Neuronal stem cell (in vitro differentiated cells): Measurements from ENCODE around the gene MDM1.

Source experiments
- DNase-seq: peaks from one replicate; pipeline ENCODE4 v3.0.0-alpha.2; 2013; ENCODE audit warnings: low spot score
- H2AFZ ChIP-seq: one replicate; pipeline ENCODE4 v1.6.1; 2013; ENCODE audit warnings: mild to moderate bottlenecking, low read length, inconsistent platforms
- H2AK5ac ChIP-seq: 2 replicates; pipeline ENCODE4 v1.6.1; 2013; ENCODE audit warnings: low read depth, mild to moderate bottlenecking, inconsistent platforms, low read length, moderate library complexity, mixed read lengths
- H2BK120ac ChIP-seq: 2 replicates; pipeline ENCODE4 v1.6.1; 2013; ENCODE audit warnings: low read depth, mild to moderate bottlenecking, inconsistent platforms, low read length, moderate library complexity, mixed read lengths
- H2BK12ac ChIP-seq: one replicate; pipeline ENCODE4 v1.6.1; 2013; ENCODE audit warnings: low read length, inconsistent platforms
- H2BK15ac ChIP-seq: 2 replicates; pipeline ENCODE4 v1.6.1; 2013; ENCODE audit warnings: mild to moderate bottlenecking, low read length, inconsistent platforms, mixed read lengths
- H2BK5ac ChIP-seq: one replicate; pipeline ENCODE4 v1.6.1; 2013; ENCODE audit warnings: inconsistent platforms, mild to moderate bottlenecking, low read length, moderate library complexity
- H3K14ac ChIP-seq: one replicate; pipeline ENCODE4 v1.6.1; 2013; ENCODE audit warnings: low read length, inconsistent platforms
- H3K18ac ChIP-seq: 2 replicates; pipeline ENCODE4 v1.6.1; 2013; ENCODE audit warnings: low read length, inconsistent platforms
- H3K23ac ChIP-seq: 2 replicates; pipeline ENCODE4 v1.6.1; 2013; ENCODE audit warnings: low read depth, mild to moderate bottlenecking, mixed read lengths, low read length, inconsistent platforms; ENCODE audit not compliant: poor library complexity
- H3K27ac ChIP-seq: replicated peaks from 3 replicates; pipeline ENCODE4 v1.5.1; 2013; ENCODE audit warnings: low read length, inconsistent platforms
- H3K27me3 ChIP-seq, 3 experiments: 2 replicates each; pipeline ENCODE4 v1.6.1; 2013; ENCODE audit warnings: low read length in 3 of 3, mild to moderate bottlenecking in 2 of 3, inconsistent platforms in 1 of 3, low read depth in 1 of 3, mixed read lengths in 1 of 3, moderate library complexity in 1 of 3; ENCODE audit not compliant: control insufficient read depth in 3 of 3, insufficient read depth in 3 of 3
- H3K36me3 ChIP-seq, 2 donors: replicated peaks in 1 of 2; 2 replicates each; pipeline ENCODE4 v1.6.1; 2013; ENCODE audit warnings: low read length in 2 of 2; ENCODE audit not compliant: control insufficient read depth in 2 of 2, insufficient read depth in 2 of 2
- H3K4ac ChIP-seq: 2 replicates; pipeline ENCODE4 v1.6.1; 2013; ENCODE audit warnings: inconsistent platforms, mild to moderate bottlenecking, low read length, moderate library complexity
- H3K4me1 ChIP-seq, 2 donors: 1 replicate in 1 of 2; 2 replicates in 1 of 2; pipeline ENCODE4 v1.6.1; 2013; ENCODE audit warnings: low read length in 2 of 2, low read depth in 1 of 2; ENCODE audit not compliant: control insufficient read depth in 2 of 2, insufficient read depth in 1 of 2
- H3K4me2 ChIP-seq: one replicate; pipeline ENCODE4 v1.6.1; 2013; ENCODE audit warnings: mild to moderate bottlenecking, low read length, inconsistent platforms; ENCODE audit not compliant: insufficient read depth, poor library complexity, severe bottlenecking
- H3K4me3 ChIP-seq, 2 donors: 2 replicates each; pipeline ENCODE4 v1.5.1; 2013; ENCODE audit warnings: low read length in 2 of 2, mild to moderate bottlenecking in 2 of 2, inconsistent platforms in 1 of 2, moderate library complexity in 1 of 2
- H3K79me1 ChIP-seq: one replicate; pipeline ENCODE4 v1.6.1; 2013; ENCODE audit warnings: low read depth, mild to moderate bottlenecking, inconsistent platforms, low read length, moderate library complexity
- H3K9ac ChIP-seq: one replicate; pipeline ENCODE4 v1.6.1; 2013; ENCODE audit warnings: mild to moderate bottlenecking, low read depth, low read length, inconsistent platforms; ENCODE audit not compliant: poor library complexity
- H3K9me3 ChIP-seq, 2 donors: replicated peaks in 1 of 2; 2 replicates each; pipeline versions ENCODE3 to v1.6.1; 2013; ENCODE audit warnings: low read length in 2 of 2, mild to moderate bottlenecking in 2 of 2, inconsistent platforms in 1 of 2, low read depth in 1 of 2, mixed read lengths in 1 of 2, moderate library complexity in 1 of 2; ENCODE audit not compliant: control insufficient read depth in 2 of 2, insufficient read depth in 1 of 2
- H4K8ac ChIP-seq: one replicate; pipeline ENCODE4 v1.6.1; 2013; ENCODE audit warnings: low read depth, mild to moderate bottlenecking, inconsistent platforms, low read length, moderate library complexity
- H4K91ac ChIP-seq: one replicate; pipeline ENCODE4 v1.6.1; 2013; ENCODE audit warnings: low read length, low read depth, mild to moderate bottlenecking, inconsistent platforms; ENCODE audit not compliant: poor library complexity
- WGBS, 2 donors: extraction: QIAGEN DNeasy Blood & Tissue Kit; methylation state at CpG; one replicate each; pipeline ENCODE4 v1.1.7; 2013; ENCODE audit warnings: missing lambda C conversion rate in 2 of 2, mixed read lengths in 1 of 2; ENCODE audit not compliant: insufficient read length in 2 of 2, insufficient replicate concordance in 1 of 2; ENCODE audit errors: extremely low coverage in 2 of 2; 5-methylcytosine and 5-hydroxymethylcytosine counted together

The MDM1 gene

DNA sequence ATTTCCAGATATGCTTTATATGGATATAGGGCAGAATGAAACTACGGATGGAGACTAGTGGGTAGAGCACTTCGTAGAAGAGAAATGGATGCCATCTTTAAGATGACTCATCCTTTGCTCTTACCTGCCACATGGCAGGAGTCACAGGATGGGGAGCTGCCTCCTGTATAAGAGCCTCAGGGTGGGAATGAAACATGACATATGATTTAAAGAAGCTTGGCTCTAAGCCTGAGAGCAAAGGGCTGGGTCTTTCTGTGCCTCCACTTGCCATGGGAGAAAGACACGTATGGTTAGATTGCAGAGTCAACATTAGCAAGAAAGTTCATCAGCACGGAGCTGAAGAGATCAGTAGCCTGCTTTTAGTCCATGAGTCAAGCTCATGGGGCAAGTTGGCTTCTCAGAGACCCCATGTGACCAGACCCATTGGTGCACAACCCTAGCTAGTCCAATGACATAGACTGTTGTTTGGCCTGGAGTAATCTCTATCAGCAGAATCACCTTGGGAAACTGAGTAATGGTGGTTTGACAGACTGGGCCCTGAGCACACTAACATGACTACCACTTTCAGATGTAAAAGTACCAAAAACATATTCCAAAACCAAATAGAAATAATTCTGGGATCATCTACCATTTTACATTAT, 40.6 kb downstream of the MDM1 start:
- Histone ChIP-seq H2AFZ (no peak overlapping the region), H4K91ac (no peak overlapping the region), H2BK5ac (no peak overlapping the region), H3K4me2 (no peak overlapping the region), H2AK5ac (no peak overlapping the region), H3K4me3 (no peak overlapping the region), H3K14ac (no peak overlapping the region), H2BK12ac (no peak overlapping the region), H3K4me1 (no peaks in the 10 kb centered on the region), H3K9ac (no peak overlapping the region), H3K4ac (no peak overlapping the region), H3K18ac (no peak overlapping the region), H3K27me3 (no peaks in the 10 kb centered on the region), H2BK15ac (no peak overlapping the region), H3K27ac (no peak overlapping the region), H4K8ac (no peak overlapping the region), H3K23ac (no peak overlapping the region), H3K36me3 (peaks cover 0 to 14% of the 10 kb centered on the region in 2 donors), H2BK120ac (no peak overlapping the region), H3K9me3 (no peaks in the 10 kb centered on the region), H3K79me1 (no peaks in the 10 kb centered on the region)
- DNase-seq: no peak
- WGBS, 2 donors: no CpG with 5 or more reads among the region's 4 CpGs

DNA sequence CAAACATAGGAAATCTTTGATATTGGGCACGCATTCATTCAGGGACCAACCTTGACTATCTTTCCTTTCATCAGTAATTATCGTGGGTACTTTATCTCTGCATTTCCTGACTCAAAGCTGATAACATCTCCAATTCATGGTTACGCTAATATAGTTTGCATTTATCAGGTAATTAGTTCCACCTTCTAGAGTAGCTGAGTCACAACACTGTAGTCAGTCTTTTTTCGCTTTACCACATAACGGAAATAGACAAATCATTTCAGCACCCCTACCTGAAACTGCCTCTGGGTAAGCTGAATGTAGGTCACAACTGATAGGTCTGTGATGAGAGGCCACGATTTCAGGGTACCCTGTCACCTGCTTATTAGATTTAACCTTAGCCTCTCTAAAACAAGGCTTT, 42.0 kb downstream of the MDM1 start:
- no CpG with 5 or more reads among the region's 6 CpGs for WGBS, 2 donors
- DNase-seq: no peak

DNA sequence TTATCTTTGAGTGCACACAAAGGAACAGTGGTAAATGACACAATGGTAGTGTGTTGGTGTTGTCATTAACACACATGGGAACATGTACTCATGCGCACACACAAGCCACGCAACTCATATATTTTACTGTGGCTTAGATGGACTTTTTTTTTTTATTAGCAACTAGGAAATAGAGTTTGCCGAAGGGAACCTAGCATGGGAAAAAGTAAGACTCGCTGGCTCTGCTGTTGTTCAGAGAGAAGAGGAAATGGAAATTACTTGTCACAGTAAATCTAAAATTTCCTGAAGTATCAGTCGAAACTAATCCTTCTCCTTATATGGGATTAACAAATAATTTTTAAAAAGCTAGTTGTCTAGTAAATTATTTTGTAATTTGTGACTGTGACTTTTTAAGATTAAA, 45.1 kb downstream of the MDM1 start:
- H3K4ac ChIP-seq: no peak overlapping the region

More for the DNA sequence above, 42.0 kb downstream of the MDM1 start:
- Histone ChIP-seq H3K9me3 (no peaks in the 10 kb centered on the region), H4K8ac (no peak overlapping the region), H3K4me2 (no peak overlapping the region), H2AK5ac (no peak overlapping the region), H2AFZ (no peak overlapping the region), H3K9ac (no peak overlapping the region), H3K18ac (no peak overlapping the region), H3K36me3 (peaks cover 0 to 10% of the 10 kb centered on the region in 2 donors), H3K27ac (no peak overlapping the region), H4K91ac (no peak overlapping the region), H2BK5ac (no peak overlapping the region), H3K27me3 (no peaks in the 10 kb centered on the region), H3K4me3 (no peak overlapping the region), H2BK12ac (no peak overlapping the region), H2BK15ac (no peak overlapping the region), H3K4ac (no peak overlapping the region), H3K79me1 (no peaks in the 10 kb centered on the region), H3K23ac (no peak overlapping the region), H3K4me1 (no peaks in the 10 kb centered on the region), H3K14ac (no peak overlapping the region), H2BK120ac (no peak overlapping the region)

DNA sequence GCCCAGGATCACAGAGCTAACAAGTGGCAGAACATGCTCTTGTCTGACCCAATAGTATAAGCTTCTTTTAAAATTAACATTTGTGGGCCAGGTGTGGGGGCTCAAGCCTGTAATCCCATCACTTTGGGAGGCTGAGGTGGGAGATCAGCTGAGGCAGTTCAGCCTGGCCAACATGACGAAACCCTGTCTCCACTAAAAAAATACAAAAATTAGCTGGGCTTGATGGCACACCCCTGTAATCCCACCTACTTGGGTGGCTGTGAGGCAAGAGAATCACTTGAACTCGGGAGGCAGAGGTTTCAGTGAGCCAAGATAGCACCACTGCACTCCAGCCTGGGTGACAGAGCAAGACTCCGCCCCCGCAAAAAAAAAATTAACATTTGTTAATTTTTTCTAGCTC, 45.8 kb downstream of the MDM1 start:
- Histone ChIP-seq H3K36me3 (no peaks in the 10 kb centered on the region), H2BK5ac (no peak overlapping the region), H3K4me2 (no peak overlapping the region), H3K79me1 (no peaks in the 10 kb centered on the region), H3K23ac (no peak overlapping the region), H3K4me3 (no peak overlapping the region), H2BK15ac (no peak overlapping the region), H4K91ac (no peak overlapping the region), H2BK12ac (no peak overlapping the region), H3K27ac (no peak overlapping the region), H3K14ac (peak overlapping the region; percentile 21), H2AFZ (no peak overlapping the region), H3K27me3 (no peaks in the 10 kb centered on the region), H2AK5ac (no peak overlapping the region), H3K4ac (no peak overlapping the region), H3K18ac (no peak overlapping the region), H4K8ac (no peak overlapping the region), H3K4me1 (no peaks in the 10 kb centered on the region), H2BK120ac (no peak overlapping the region), H3K9me3 (no peaks in the 10 kb centered on the region), H3K9ac (no peak overlapping the region)
- no peak for DNase-seq
- no CpG with 5 or more reads among the region's 4 CpGs for WGBS, 2 donors

More for the DNA sequence above, 45.1 kb downstream of the MDM1 start:
- H4K91ac ChIP-seq: no peak overlapping the region
- H3K79me1 ChIP-seq: no peaks in the 10 kb centered on the region
- H3K18ac ChIP-seq: no peak overlapping the region
- H2BK12ac ChIP-seq: no peak overlapping the region
- no CpG with 5 or more reads among the region's 5 CpGs for WGBS, 2 donors
- H4K8ac ChIP-seq: no peak overlapping the region
- H3K14ac ChIP-seq: no peak overlapping the region
- no peak for DNase-seq
- no peaks in the 10 kb centered on the region for H3K9me3 ChIP-seq
- no peak overlapping the region for H2AFZ ChIP-seq
- no peak overlapping the region for H3K4me2 ChIP-seq
- no peak overlapping the region for H2BK120ac ChIP-seq
- no peaks in the 10 kb centered on the region for H3K36me3 ChIP-seq
- no peaks in the 10 kb centered on the region for H3K27me3 ChIP-seq
- no peak overlapping the region for H3K27ac ChIP-seq
- H3K4me1 ChIP-seq: no peaks in the 10 kb centered on the region
- no peak overlapping the region for H2BK5ac ChIP-seq
- no peak overlapping the region for H3K4me3 ChIP-seq
- no peak overlapping the region for H2BK15ac ChIP-seq
- no peak overlapping the region for H3K23ac ChIP-seq
- H2AK5ac ChIP-seq: no peak overlapping the region
- no peak overlapping the region for H3K9ac ChIP-seq
